Ovary (tissue), 3 donors: ENCODE measurements around the gene PXDC1.

Source experiments
- CTCF ChIP-seq, 3 donors: fragments of 450-650 bp in 2 of 3; fragments of 200-600 bp in 1 of 3; IDR thresholded peaks; one replicate each; pipeline versions ENCODE4 v1.5.1 to v1.8.0; 2016 to 2022; ENCODE audit warnings: antibody characterized with exemption in 3 of 3, mild to moderate bottlenecking in 1 of 3
- POLR2A ChIP-seq: fragments of 450-650 bp; IDR thresholded peaks from one replicate; pipeline ENCODE4 v1.6.1; 2017; ENCODE audit warnings: antibody characterized with exemption, mild to moderate bottlenecking, moderate library complexity
- donor health status: DM: no; HTN: no; CAD: no.

GRCh38 chr6:3726421-3726820 is 25.1 kb downstream of the PXDC1 start:
- TF ChIP-seq CTCF (IDR thresholded peaks at IDR 0.05) (no peak), POLR2A (no peak)
